ENCODE results near the gene AGRN. TPM values are rescaled to one million over a fixed set of nuclear protein-coding genes. Genes with fewer than 3 reads are reported as not detected.

Gene AGRN
- total RNA-seq, 4 donors from 2014 or later, result 33.0 to 103 (median 41.4) TPM

DNA sequence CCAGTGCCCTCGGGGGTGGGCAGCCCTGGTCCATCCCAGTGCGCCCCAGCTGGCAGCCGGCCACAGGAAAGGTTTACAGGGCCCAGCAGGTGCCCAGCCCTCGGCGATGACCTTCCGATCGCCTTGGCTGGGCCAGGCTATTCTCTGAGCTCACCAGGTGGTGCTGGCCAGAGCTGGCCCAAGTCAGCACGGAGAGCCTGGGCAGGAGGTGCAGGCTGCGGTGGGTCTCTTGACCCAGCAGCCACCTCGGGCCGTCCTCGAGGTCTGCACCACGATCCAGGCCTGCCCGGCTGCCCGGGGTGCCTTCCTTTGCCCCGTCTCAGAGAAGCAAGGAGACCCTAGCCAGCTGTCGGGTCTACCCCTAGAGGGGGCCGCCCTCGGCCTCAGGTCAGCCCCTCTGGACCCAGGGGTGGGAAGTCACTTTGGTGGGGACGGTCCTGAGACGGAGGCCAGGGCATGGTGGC lies 38.4 kb upstream of the AGRN start:
- no peak overlapping the region for H3K27ac ChIP-seq
- no peaks in the 10 kb centered on the region for H3K27me3 ChIP-seq
- no peak overlapping the region for H3K4me3 ChIP-seq
- TF ChIP-seq, protein P1, sequence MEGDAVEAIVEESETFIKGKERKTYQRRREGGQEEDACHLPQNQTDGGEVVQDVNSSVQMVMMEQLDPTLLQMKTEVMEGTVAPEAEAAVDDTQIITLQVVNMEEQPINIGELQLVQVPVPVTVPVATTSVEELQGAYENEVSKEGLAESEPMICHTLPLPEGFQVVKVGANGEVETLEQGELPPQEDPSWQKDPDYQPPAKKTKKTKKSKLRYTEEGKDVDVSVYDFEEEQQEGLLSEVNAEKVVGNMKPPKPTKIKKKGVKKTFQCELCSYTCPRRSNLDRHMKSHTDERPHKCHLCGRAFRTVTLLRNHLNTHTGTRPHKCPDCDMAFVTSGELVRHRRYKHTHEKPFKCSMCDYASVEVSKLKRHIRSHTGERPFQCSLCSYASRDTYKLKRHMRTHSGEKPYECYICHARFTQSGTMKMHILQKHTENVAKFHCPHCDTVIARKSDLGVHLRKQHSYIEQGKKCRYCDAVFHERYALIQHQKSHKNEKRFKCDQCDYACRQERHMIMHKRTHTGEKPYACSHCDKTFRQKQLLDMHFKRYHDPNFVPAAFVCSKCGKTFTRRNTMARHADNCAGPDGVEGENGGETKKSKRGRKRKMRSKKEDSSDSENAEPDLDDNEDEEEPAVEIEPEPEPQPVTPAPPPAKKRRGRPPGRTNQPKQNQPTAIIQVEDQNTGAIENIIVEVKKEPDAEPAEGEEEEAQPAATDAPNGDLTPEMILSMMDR (IDR thresholded peaks at IDR 0.05), result no peak
- TF ChIP-seq POLR2A (IDR thresholded peaks at IDR 0.05), result no peak
- no peaks in the 10 kb centered on the region for H3K36me3 ChIP-seq
- DNase-seq, result no peak
- H3K9me3 ChIP-seq, result no peaks in the 10 kb centered on the region
- peaks cover 0 to 4% (median 0%) of the 10 kb centered on the region in 4 donors for H3K4me1 ChIP-seq

DNA sequence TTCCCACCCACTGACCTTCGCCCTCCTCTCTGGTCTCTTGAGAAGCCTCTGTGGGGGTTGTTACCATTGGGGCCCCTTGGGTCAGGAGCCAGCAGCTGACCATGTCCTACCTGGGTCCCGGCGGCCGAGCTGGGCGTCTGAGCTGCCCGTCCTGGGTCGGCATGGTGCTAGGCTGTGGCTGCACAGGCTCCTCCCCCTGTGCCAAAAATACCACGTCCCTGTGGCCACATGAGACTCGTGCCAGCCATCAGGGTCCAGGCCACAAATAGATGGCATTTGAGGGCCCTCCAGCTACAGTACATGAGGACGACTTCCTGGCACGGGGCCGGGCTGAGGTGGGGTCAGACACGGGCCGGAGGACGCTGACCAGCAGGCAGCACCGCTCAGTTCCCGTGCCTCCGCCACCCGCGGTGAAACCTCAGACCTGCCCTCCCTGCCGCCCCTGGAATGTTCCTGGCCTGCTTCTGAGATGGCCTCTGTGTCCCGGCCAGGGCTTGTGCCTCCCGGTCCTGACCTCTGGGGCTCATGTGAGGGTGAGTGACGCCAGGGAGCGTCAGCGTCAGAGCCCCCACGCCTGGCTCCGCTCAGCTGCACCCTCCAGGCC lies 37.9 kb upstream of the AGRN start, which contains the start of gene PERM1:
Gene PERM1, minus strand, starts transcription at position 139 of the 604 bp plus-strand sequence. CDS start 1,064 bp downstream, outside the sequence.
- no peak for TF ChIP-seq POLR2A (IDR thresholded peaks at IDR 0.05)
- TF ChIP-seq, protein P1 (IDR thresholded peaks at IDR 0.05), result no peak
- no peaks in the 10 kb centered on the region for H3K27me3 ChIP-seq
- no peak within 1 kb of the TSS for H3K4me3 ChIP-seq
- no peak for DNase-seq
- H3K4me1 ChIP-seq, result peaks cover 0 to 4% (median 0%) of the 10 kb centered on the region in 4 donors
- no peak within 1 kb of the TSS for H3K27ac ChIP-seq
- no peaks in the 10 kb centered on the region for H3K36me3 ChIP-seq
- no peaks in the 10 kb centered on the region for H3K9me3 ChIP-seq

DNA sequence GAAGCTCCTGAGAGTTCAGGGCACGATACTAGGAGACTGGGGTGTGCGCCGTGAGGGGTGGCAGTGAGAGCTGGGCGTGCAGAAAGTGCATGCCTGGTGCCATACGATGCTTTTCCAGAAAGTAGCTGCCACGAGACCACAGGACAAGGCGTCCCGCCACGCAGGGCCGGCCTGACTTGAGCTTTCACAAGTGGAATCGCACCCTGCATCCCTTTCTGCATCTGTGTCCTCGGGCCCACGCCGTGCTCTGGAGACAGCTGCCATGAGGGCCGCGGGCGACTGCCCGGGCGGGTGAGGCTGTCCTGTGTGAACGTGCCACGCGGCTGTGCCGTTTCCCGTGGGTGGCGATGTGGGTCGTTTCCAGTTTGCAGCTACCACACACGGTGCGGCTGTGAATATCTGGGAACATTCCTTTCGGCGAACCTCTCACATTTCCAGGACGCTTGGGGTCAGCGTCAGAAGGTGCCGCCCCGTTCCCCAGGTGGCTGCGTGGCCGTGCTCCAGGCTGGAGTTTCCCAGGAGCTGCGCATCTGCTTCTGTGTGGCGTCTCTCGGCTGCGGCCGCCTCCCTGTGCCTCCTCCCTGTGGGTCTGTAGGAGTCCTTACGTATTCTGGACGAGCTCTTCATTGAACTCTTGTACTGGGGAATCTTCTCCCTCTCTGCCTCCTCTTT lies 37.0 kb upstream of the AGRN start:
- Histone ChIP-seq H3K4me3 (no peak overlapping the region), H3K9me3 (no peaks in the 10 kb centered on the region), H3K4me1 (peaks cover 0 to 4% (median 0%) of the 10 kb centered on the region in 4 donors), H3K27me3 (no peaks in the 10 kb centered on the region), H3K36me3 (no peaks in the 10 kb centered on the region), H3K27ac (no peak overlapping the region)
- no peak for DNase-seq
- TF ChIP-seq POLR2A (IDR thresholded peaks at IDR 0.05), result no peak
- TF ChIP-seq, protein P1 (IDR thresholded peaks at IDR 0.05), result no peak

DNA sequence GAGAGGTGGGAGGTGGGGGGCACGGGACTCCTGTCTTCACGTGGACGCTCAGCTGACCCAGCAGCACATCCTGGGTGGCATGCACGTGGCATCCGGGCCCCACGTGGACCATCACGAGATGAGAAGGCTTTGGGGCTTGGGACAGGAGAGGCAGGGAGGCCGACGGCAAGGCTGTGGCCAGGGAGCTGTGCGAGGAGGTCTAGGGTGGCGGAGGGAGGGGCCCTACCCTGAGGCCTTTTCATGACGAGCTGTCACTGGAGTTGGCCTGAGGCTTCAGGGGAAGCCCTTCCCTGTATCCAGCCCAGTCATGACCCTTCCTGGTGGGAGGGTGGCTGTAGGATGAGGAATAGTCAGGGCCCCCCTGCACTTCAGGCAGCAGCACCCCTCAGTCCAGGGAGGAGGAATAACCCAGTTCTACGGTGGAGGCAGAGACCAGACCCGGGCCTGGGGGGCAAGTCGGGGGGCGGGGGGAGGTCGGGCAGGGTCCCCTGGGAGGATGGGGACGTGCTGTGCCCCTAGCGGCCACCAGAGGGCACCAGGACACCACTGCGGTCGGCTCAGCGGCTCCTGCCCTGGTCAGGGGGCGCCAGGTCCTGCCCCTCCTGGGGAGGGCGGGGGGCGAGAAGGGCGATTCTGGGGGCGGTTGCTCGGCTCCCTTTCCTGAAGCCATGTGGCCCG lies 36.0 kb upstream of the AGRN start:
- no peaks in the 10 kb centered on the region for H3K36me3 ChIP-seq
- TF ChIP-seq, protein P1 (IDR thresholded peaks at IDR 0.05), result peak; percentile 12 to 95 (median 62)
- TF ChIP-seq POLR2A (IDR thresholded peaks at IDR 0.05), result no peak
- H3K4me1 ChIP-seq, result peaks cover 0 to 4% (median 0%) of the 10 kb centered on the region in 4 donors
- DNase-seq, result peak; percentile 38 to 72 (median 67)
- no peak overlapping the region for H3K4me3 ChIP-seq
- no peaks in the 10 kb centered on the region for H3K27me3 ChIP-seq
- no peaks in the 10 kb centered on the region for H3K9me3 ChIP-seq
- H3K27ac ChIP-seq, result no peak overlapping the region

DNA sequence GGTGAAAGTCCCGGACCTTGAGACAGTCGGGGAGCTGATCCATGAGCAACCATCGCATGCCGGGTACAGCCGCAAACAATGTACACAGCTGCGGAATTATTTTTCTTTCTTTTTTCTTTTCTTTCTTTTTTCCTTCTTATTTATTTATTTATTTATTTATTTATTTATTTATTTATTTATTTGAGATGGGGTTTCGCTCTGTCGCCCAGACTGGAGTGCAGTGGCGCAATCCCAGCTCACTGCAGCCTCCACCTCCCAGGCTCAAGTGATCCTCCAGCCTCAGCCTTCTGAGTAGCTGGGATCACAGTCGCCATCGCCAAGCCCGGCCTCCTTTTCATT lies 35.5 kb upstream of the AGRN start:
- no peak overlapping the region for H3K27ac ChIP-seq
- TF ChIP-seq, protein P1 (IDR thresholded peaks at IDR 0.05), result no peak
- no peak for TF ChIP-seq POLR2A (IDR thresholded peaks at IDR 0.05)
- peaks cover 0 to 4% (median 0%) of the 10 kb centered on the region in 4 donors for H3K4me1 ChIP-seq
- no peaks in the 10 kb centered on the region for H3K36me3 ChIP-seq
- DNase-seq, result no peak
- no peaks in the 10 kb centered on the region for H3K9me3 ChIP-seq
- H3K4me3 ChIP-seq, result no peak overlapping the region
- H3K27me3 ChIP-seq, result no peaks in the 10 kb centered on the region

All from Peyer's patch (tissue), 4 donors.